ENCODE results near the gene UBXN7.
"Not testable (repeated sequence)": the region's sequence is repeated elsewhere in the genome, so short reads cannot be mapped to it uniquely, and the experiment has no call there.

The UBXN7 gene

GRCh38 chr3:196431181-196432136 is 768 bp downstream of the UBXN7 start:
- DNase-seq (ENCODE audit: low read depth): no peak
- no peak for TF ChIP-seq CTCF (IDR thresholded peaks at IDR 0.05; ENCODE audit: control insufficient read depth, insufficient read depth, low read depth, low read length, missing control alignments)
- H3K4me3 ChIP-seq (ENCODE audit: control insufficient read depth, low read depth, low read length): peak overlapping the region; percentile 93

- TF ChIP-seq CTCF (IDR thresholded peaks at IDR 0.05; ENCODE audit: control insufficient read depth, insufficient read depth, low read depth, low read length, missing control alignments): no peak
- no peak overlapping the region for H3K4me3 ChIP-seq (ENCODE audit: control insufficient read depth, low read depth, low read length)
- no peak for DNase-seq (ENCODE audit: low read depth)
Measured at GRCh38 chr3:196428041-196428440, 4.2 kb downstream of the UBXN7 start.

GRCh38 chr3:196424421-196424820 is 7.8 kb downstream of the UBXN7 start:
- not testable (repeated sequence) for DNase-seq (ENCODE audit: low read depth); H3K4me3 ChIP-seq (ENCODE audit: control insufficient read depth, low read depth, low read length)

- no peak for TF ChIP-seq CTCF (IDR thresholded peaks at IDR 0.05; ENCODE audit: control insufficient read depth, insufficient read depth, low read depth, low read length, missing control alignments)
- no peak for DNase-seq (ENCODE audit: low read depth)
- no peak overlapping the region for H3K4me3 ChIP-seq (ENCODE audit: control insufficient read depth, low read depth, low read length)
Measured at GRCh38 chr3:196423044-196423781, 9.0 kb downstream of the UBXN7 start.

- DNase-seq (ENCODE audit: low read depth): not testable (repeated sequence)
Measured at GRCh38 chr3:196421668-196422067, 10.6 kb downstream of the UBXN7 start.

GRCh38 chr3:196419386-196419785 is 12.8 kb downstream of the UBXN7 start:
- no peak for TF ChIP-seq CTCF (IDR thresholded peaks at IDR 0.05; ENCODE audit: control insufficient read depth, insufficient read depth, low read depth, low read length, missing control alignments)

More at GRCh38 chr3:196421668-196422067, 10.6 kb downstream of the UBXN7 start:
- not testable (repeated sequence) for H3K4me3 ChIP-seq (ENCODE audit: control insufficient read depth, low read depth, low read length)

GRCh38 chr3:196418601-196419000 is 13.6 kb downstream of the UBXN7 start:
- no peak overlapping the region for H3K4me3 ChIP-seq (ENCODE audit: control insufficient read depth, low read depth, low read length)
- TF ChIP-seq CTCF (IDR thresholded peaks at IDR 0.05; ENCODE audit: control insufficient read depth, insufficient read depth, low read depth, low read length, missing control alignments): no peak
- DNase-seq (ENCODE audit: low read depth): no peak

More at GRCh38 chr3:196419386-196419785, 12.8 kb downstream of the UBXN7 start:
- no peak overlapping the region for H3K4me3 ChIP-seq (ENCODE audit: control insufficient read depth, low read depth, low read length)
- no peak for DNase-seq (ENCODE audit: low read depth)

Measured in AG09309 (cell line).